Astrocyte of the cerebellum (primary cell): ENCODE measurements around the gene GNAI2.

ENCODE experiments used
- DNase-seq: peaks from one replicate; pipeline ENCODE4 v3.0.0-alpha.2; 2011; ENCODE audit warnings: low read depth
- H3K4me3 ChIP-seq: 2 replicates; pipeline ENCODE4 v1.5.1; 2011; ENCODE audit warnings: mild to moderate bottlenecking, low read depth, low read length, moderate library complexity
- in situ Hi-C: cut with HindIII; loops from 2 replicates; pipeline ENCODE4 v1.10.0; 2017; ENCODE audit warnings: low sequenced_read_pairs
- TF ChIP-seq, protein P1 (sequence below): IDR thresholded peaks from 2 replicates; pipeline ENCODE4 v1.5.1; 2012; ENCODE audit warnings: low read length, low read depth, moderate library complexity, mild to moderate bottlenecking; ENCODE audit errors: missing control alignments

Gene GNAI2

GRCh38 chr3:50235716-50236483 is at the start of gene GNAI2:
Gene GNAI2 (plus strand): TSS chr3:50236204. CDS start chr3:50236336, 132 bp downstream.
- peak; percentile 93 for DNase-seq
- TF ChIP-seq, protein P1, sequence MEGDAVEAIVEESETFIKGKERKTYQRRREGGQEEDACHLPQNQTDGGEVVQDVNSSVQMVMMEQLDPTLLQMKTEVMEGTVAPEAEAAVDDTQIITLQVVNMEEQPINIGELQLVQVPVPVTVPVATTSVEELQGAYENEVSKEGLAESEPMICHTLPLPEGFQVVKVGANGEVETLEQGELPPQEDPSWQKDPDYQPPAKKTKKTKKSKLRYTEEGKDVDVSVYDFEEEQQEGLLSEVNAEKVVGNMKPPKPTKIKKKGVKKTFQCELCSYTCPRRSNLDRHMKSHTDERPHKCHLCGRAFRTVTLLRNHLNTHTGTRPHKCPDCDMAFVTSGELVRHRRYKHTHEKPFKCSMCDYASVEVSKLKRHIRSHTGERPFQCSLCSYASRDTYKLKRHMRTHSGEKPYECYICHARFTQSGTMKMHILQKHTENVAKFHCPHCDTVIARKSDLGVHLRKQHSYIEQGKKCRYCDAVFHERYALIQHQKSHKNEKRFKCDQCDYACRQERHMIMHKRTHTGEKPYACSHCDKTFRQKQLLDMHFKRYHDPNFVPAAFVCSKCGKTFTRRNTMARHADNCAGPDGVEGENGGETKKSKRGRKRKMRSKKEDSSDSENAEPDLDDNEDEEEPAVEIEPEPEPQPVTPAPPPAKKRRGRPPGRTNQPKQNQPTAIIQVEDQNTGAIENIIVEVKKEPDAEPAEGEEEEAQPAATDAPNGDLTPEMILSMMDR, result no peak
- H3K4me3 ChIP-seq, result peak within 1 kb of the TSS; percentile 94
- in situ Hi-C loops, result no loop called here

DNA sequence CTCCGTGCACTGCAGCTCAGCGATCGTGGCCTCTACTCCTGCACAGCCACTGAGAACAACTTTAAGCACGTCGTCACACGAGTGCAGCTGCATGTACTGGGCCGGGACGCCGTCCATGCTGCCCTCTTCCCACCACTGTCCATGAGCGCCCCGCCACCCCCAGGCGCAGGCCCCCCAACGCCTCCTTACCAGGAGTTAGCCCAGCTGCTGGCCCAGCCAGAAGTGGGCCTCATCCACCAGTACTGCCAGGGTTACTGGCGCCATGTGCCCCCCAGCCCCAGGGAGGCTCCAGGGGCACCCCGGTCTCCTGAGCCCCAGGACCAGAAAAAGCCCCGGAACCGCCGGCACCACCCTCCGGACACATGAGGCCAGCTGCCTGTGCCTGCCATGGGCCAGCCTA is 48.3 kb upstream of the GNAI2 start:
- no peak overlapping the region for H3K4me3 ChIP-seq
- in situ Hi-C loops, result no loop called here
- no peak for DNase-seq
- TF ChIP-seq, protein P1, result no peak

DNA sequence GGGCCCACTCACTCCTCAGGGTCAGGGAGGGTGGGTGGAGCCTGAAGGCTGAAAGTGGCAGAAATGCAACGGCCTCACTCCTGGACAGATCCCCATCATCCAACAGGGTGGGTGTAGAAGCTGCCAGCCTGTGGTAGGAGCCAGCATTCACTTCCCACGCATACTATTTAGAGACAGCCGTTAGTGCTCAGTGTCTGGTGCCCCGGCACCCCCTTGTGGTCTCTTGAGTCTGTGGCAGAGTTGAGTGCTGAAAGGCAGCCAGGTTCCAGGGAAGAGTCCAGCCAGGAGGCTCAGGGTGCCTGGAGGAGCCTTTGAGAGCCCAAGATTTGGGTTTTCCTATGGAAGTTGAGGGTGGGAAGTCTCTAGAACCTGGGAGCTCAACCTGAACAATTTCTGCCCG is 46.7 kb upstream of the GNAI2 start:
- in situ Hi-C loops, result no loop called here
- peak; percentile 66 for DNase-seq
- no peak overlapping the region for H3K4me3 ChIP-seq
- TF ChIP-seq, protein P1, result peak; percentile 91

DNA sequence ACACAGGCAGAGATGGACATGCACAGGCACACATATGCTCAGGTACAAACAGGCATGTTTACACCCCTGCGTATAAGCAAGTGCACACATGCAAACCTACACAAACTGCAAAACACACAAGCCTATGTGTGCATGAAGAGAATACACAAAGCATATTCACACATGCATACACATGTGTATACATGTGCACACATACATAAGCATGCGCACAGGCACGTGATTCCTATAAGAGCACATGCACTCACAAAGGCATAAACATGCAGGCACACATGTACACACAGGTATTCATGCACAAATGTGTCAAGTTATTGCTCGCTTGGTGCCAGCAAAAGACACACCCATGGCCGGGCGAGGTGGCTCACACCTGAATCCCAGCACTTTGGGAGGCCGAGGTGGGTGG is 46.0 kb upstream of the GNAI2 start:
- DNase-seq, result no peak
- H3K4me3 ChIP-seq, result no peak overlapping the region
- in situ Hi-C loops, result loop anchor here (5.0 kb wide), 1 partner anchor 52 kb away; no protein-coding TSS in a partner anchor
- TF ChIP-seq, protein P1, result no peak

- no peak within 1 kb of the TSS for H3K4me3 ChIP-seq
- in situ Hi-C loops, result loop anchor here (5.0 kb wide), 1 partner anchor 51 kb away; no protein-coding TSS in a partner anchor
- no peak for DNase-seq
- TF ChIP-seq, protein P1, result no peak
Measured at GRCh38 chr3:50190936-50191660, 44.9 kb upstream of the GNAI2 start, which contains the start of gene GNAT1. Gene GNAT1 (plus strand): TSS chr3:50191610. CDS start chr3:50191726, 116 bp downstream.

- H3K4me3 ChIP-seq, result no peak overlapping the region
- in situ Hi-C loops, result loop anchor here (5.0 kb wide), 1 partner anchor 50 kb away; no protein-coding TSS in a partner anchor
- TF ChIP-seq, protein P1, result no peak
- DNase-seq, result no peak
Measured at GRCh38 chr3:50192124-50192523, 43.9 kb upstream of the GNAI2 start.
